Activated CD8-positive, alpha-beta memory T cell treated with anti-CD3 and anti-CD28 coated beads for 24 hours (primary cell): ENCODE data around the gene SLC36A4.
"Not testable (repeated sequence)": the region's sequence is repeated elsewhere in the genome, so short reads cannot be mapped to it uniquely, and the experiment has no call there.

Source experiments
- DNase-seq: peaks from one replicate; pipeline ENCODE4 v3.0.0-alpha.2; 2020

SLC36A4 gene

DNA sequence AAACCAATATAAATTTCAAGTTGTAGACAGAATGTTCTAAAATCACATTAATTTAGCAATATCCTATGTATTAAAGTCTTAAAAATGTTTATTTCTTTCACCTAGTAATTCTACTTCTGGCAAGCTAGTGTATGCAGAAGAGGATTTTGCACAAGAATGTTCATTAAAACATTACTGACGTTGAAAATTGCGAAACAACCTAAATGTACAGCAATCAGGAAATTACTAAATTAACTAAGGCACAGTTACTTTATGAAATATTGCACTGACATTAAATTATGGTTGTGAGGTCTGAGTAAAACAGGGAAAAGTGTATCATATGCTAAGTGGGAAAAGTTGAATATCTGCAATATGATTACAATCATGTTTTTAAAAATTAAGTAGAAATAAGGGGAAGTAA is 4.1 kb downstream of the SLC36A4 start:
- no peak for DNase-seq

DNA sequence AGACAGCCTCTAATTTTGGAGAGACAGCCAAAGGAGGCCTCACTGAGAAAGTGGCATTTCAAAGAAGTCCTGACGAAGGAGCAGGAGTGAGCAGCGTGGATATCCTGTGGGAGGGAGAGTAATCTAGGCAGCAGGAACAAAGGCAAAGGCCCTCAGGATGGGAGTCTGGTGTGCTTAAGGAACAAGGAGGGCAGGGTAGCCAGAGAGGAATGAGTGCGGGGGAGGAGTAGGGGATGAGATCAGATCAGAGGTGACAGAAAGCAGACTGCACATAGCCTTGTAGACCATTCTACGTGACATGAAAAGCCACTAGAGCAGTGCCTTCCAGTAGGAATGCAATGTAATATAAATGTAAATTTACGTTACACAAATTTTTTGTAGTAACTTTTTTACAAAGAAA is 5.6 kb downstream of the SLC36A4 start:
- no peak for DNase-seq

DNA sequence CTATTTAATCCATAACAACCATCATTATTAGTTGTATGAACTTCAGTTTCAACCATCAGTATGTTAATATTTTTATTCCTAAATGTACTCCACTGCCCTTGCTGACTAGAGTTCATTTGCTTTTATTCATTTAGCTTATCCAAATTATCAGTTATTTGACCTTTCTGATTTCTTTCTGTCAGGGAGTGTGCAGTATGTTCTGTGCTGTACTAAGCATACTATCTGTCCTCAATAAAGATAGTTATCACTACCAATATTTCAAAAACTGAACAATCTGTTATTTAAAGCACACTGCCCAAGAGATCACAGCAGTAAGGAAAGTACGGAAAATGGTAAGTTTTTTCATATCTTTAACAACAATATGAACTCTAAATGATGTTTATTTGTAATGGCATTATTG is 8.3 kb downstream of the SLC36A4 start:
- DNase-seq = no peak

DNA sequence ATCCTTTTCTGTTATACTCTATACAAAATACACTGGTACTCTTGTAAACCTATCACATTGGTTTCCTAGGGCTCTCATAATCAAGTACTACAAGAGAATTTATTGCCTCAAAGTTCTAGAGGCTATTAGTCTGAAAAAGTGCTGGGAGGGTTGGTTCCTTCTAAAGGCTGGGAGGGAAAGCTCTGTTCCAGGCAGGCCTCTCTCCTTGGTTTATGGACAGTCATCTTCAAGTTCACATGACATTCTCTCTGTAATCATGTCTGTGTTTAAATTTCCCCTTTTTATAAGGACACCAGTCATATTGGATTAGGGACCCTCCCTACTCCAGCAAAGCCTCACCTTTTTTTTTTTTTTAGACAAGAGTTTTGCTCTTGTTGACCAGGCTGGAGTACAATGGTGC is 9.1 kb downstream of the SLC36A4 start:
- DNase-seq = no peak

DNA sequence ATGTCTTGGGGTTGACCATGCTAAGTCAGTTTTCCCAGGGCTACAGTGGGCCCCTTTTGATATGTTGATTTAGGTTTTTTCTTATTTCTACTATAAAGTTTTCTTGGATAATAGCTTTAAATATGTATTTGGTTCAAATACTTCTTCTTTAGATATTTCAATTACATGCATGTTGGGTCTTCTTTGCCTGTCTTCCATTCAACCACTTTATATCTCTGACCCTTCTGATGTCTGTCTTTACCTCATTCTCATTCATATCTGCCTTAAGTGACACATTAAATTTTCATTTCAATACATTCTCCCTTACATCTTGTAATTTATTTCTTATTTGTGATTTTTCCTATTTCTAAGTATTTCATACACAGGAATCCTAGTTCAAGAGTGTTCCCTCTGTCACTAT is 10.5 kb downstream of the SLC36A4 start:
- DNase-seq = no peak

DNA sequence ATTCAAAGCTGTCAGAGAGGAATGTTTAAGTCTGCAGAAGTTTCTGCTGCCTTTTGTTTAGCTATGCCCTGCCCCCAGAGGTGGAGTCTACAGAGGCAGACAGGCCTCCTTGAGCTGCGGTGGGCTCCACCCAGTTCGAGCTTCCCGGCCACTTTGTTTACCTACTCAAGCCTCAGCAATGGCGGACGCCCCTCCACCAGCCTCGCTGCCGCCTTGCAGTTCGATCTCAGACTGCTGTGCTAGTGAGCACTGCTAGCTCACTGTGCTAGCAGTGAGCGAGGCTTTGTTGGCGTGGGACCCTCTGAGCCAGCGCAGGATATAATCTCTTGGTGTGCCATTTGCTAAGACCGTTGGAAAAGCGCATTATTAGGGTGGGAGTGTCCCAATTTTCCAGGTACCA is 19.9 kb downstream of the SLC36A4 start:
- DNase-seq = not testable (repeated sequence)

DNA sequence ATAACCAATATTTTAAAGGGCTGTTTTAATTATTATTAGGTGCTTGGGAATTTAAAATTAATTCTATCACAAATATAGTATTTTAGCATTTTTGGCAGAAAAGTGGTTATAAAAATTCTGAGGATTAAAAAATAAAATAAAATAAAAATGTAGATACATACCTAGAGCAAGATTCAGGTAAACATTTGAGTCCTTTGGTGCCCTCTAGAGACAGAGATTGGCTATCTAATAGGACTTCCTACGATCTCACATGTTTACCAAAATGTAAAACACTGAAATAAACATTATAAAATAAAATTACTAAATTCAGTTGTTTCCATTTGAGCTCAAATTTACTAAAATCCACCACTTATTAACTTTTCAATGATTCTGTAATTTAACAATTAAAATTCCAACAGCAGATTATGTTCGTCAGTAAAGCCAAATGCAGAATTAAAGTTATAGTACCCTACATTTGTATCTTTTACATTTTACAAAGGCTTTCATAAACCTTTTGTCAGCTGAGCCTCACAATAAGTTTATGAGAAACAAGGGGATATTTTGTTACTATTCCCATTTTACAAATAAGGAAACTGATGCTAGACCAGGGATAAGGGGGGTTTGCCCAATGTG is 27.7 kb downstream of the SLC36A4 start:
- DNase-seq = no peak

DNA sequence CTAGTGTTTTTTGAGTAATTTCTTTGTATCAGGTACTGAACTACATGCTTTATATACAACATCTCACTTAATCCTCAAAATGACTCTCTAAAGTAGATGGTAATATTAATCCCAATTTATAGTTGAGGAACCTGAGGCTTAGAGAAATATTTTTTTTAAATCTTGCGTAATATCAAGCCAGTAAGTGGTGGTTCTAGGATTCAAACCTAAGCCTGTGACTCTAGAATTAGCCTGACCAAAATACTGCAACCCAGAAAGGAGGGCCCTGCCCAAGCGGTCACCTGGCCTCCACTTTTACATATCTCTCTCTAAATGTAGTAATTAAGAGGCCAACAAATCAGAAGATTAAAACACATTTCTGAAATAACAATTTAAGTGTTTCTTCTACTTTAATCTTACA is 28.6 kb downstream of the SLC36A4 start:
- no peak for DNase-seq

DNA sequence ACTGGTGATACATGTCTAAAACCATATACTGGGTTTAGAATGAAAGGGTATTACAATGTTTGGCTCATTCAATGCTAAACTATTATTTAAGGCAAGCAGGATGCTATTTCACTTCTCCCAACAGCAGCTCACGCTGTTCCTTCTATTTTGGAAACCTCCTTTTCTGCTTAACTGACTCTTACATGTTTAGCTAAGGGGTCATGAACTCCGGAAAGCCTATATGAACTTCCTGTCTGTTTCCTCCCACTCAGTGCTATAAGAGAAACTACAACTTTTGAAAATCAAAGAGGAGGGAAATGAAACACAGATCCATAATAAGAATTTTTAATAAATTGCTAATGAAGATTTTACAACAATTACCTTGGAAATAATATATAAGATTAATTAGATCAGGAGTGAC is 30.9 kb downstream of the SLC36A4 start:
- no peak for DNase-seq

DNA sequence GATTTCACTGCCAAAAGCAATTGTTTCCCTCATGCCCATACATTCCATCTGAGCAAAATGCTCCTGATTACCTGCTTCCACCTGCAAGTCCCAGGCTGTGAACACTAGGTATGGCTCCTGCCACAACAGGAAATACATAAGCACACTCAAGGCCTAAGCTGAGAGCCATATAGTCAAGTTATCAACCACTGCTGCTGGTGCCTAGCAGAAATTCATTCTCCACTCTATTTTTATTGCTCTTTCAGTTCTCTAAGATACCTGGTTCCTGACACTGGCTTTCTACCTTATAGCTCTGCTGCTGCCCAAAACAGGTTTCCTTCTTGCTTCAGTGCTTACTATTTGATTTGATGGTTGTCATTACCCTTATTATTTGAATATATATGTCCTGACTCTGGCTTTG is 31.6 kb downstream of the SLC36A4 start:
- DNase-seq = no peak

DNA sequence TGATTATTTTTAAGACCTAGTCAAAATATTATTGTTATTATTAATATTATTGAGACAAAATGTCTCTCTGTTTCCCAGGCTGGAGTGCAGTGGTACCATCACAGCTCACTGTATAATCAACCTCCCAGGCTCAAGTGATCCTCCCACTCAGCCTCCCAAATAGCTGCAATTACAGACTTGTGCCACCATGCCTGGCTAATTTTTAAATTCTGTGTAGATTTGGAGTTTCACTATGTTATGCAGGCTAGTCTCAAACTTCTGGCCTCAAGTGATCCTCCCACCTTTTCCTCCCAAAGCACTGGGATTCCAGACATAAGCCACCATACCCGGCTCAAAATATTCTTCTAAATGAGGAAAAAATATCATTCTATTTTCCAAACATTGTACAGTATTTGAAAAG is 37.0 kb downstream of the SLC36A4 start:
- DNase-seq = no peak

DNA sequence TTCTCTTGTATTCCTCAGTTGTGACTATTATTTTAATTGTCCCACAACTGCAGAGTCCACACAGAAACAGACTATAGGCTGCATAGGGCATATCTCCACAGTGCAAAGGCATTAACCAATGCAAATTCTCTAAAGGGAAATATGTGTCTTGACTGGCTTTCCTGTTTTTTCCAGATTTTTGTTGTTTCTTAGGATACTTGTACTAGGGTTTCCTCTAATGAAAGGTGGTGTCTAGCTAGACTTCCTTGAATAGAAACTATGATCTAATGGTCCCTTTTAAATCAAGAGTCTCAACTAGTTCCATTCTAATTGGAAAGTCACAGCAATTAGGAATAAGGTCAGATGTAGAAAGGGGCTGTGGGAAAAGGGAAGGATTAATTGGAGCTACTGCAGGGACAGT is 37.6 kb downstream of the SLC36A4 start:
- no peak for DNase-seq

DNA sequence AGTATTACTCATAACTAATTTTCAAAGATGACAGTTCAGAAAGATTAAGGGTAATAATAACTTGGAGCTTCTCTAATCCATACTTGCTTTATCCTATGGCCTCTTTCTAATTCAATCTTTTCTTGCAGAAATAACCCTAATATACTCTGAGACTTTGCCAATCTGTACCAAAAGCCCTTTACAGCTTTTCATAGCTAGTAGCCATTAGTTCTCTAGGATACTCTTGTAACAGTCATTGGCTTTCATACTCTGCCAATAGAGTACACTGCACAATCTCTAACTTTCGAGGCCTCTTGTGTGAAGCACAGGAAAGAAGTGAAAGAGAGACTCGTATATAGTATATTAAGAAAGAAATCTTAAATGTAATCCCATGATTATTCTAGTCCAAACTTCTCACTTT is 38.1 kb downstream of the SLC36A4 start:
- DNase-seq = no peak

DNA sequence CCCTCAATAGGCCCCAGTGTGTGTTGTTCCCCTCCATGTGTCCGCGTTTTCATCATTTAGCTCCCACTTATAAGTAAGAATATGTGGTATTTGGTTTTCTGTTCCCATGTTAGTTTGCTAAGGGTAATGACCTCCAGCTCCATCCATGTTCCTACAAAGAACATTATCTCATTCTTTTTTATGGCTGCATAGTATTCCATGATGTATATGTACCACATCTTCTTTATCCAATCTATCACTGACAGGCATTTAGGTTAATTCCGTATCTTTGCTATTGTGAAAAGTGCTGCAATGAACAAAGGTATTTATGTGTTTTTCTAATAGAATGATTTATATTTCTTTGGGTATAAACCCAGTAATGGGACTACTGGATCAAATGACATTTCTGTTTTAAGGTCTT is 42.1 kb downstream of the SLC36A4 start:
- no peak for DNase-seq

DNA sequence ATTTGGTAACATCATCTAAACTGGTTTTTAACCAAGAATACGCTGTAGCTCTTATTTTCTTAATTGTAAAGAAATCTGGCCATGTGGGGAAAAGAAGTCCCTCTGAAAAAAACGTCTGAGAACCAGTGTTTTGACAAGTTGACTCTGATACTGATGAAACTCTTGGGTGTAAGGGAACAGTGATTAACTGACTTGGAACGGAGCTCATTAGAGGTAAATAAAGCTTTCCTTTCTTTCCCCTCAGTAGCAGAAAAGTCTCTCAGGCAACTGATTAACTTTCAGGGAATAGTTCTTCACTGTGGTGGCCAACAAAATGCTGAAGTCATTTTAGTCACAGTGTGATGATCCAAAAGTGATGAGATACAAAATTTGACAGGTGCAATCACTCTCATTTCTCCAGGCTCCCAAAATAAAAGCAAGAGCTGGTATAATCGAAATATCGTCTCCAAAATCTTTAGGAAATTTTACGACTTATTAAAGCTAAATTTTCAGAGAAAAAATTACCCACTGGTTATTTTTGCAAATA is 52.3 kb downstream of the SLC36A4 start:
- DNase-seq = no peak

DNA sequence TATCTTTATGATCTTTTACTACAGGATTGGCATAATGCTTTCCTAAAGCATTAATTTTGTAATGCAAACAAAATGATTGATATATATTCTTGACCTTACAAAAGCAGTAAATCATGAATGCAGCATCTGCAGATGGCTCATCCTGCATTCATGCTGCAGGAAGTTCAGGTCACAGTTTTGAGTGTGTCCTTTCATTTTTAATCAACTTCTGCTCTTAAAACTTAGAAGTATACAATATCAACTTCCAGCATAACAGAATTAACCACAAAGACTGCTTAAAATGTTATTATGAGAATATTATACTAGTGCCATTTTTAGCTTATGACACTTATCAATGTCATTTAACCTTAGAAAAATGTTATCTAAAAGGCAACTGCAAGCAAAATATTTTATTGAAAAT is 54.0 kb downstream of the SLC36A4 start:
- no peak for DNase-seq

DNA sequence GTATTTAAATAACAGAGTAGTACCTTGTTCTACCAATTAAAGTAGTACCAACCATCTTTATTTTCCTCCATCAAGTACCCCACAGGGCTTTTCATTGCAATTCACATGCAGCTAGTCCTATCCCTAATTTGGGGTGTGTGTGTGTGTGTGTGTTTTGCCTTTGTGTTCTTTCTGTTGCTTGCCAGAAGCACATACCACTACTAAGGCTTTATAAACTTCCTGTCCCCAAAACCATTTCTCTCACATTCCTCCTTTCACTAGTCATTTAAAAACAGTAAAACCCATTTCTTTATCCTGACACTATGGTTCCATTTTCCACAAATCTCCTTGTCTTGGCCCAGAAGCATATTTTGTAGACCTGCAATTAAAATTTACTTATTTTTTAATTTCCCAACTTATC is 54.6 kb downstream of the SLC36A4 start:
- no peak for DNase-seq

DNA sequence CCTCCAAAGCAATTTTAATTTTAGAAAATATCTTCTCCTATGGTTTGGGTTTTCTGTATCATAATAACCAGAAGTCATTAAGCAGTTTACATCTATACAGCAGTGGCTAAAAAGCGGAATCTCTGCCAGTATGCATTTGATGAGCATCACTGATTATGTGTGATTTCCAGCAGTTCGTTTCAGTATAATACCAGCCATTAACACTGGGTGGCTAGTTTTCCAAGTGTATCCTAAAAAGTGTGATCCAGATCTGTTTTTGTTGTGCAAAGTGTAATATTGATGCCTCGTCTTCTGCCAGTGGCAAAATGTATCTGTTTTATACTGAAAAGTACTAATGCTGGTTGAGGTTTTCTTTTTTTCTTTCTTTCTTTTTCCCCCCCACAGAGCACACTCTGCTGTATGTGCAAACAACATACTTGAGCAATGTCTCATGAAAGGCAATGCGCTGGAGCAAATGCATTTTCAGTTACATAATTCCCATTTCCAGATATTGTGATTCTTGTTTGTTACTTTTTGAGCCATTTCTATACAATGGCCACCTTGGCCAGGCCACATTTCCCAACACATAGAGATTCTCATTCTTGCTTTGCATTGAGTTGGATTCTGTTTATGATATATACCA is 64.2 kb downstream of the SLC36A4 start:
- no peak for DNase-seq

DNA sequence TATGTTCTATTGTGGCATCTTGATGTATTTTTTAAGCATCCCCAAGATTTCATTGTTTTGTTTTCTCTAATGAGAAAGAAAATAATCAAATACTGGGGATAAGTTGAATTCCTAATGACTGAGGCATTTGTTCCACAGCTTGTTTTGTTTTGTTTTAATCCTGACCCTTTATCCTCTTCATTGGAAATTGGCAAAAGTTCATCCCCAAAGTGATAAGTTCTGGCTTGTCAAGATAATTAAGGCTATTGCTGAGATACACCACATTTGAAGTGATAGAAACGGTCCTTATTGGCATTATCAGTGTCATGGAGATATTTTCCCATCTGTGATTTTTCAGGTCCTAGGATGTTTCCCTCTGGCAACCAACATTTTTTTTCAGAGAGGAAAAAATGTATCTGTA is 65.0 kb downstream of the SLC36A4 start:
- no peak for DNase-seq

DNA sequence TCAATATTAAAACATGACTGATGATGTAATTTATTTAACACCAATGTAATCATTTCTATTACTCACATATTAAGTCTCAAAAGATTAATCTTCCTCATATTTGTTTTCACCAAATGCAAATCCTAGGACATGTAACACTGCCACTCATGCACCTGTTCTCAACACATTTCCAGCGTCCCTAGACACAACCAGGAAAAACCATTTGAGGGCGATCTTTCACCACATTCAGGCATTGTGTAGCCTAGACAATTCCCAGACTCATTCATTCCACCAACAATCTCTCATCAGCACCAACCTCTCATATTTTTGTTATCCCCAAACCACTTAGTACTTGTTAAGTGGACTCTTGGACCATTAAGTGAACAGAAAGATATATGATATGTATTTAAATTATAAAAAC is 66.1 kb downstream of the SLC36A4 start:
- DNase-seq = no peak

DNA sequence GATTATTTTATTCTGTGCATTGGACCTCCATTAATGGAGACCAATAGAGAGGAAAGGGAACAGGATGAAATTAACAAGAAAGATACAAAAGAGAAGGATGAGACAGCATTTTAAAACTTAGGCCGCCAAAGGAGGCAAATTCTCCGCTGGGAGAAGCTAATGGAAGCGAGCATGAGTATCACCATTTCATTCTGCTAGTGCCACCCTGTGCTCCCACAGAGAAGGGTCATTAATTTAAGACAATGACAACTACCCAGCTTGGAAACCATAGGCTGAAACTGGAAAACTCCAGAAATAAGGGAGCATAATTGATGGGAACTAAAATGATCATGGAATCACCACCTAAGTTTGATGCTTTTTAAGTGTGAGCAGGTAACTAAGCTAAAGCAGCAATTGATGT is 69.2 kb downstream of the SLC36A4 start:
- DNase-seq = no peak

DNA sequence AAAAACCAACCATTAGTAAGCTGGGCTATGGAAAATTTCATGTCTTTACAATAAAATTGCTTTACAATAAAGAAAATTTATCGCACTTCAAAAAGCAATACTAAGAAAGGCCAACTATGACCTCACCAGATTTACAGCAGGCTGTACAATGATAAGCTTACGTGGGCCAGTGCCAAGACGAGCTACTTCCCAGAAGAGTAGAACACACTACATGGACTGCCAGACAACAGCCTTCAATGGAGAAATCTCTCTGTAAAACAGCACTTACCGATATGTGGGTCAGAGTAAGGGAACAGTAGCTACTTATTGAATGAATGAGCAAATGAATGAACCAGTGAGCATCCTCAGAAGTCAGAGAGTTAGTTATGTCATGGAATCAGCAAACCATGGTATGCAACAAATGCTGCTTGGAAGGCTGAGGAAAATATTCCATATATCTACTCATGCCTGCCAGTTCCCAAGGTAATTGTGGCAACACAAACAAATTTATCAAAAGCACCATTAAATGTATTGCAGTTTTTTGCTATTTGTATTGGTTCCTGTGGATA is 74.4 kb downstream of the SLC36A4 start:
- DNase-seq = no peak

DNA sequence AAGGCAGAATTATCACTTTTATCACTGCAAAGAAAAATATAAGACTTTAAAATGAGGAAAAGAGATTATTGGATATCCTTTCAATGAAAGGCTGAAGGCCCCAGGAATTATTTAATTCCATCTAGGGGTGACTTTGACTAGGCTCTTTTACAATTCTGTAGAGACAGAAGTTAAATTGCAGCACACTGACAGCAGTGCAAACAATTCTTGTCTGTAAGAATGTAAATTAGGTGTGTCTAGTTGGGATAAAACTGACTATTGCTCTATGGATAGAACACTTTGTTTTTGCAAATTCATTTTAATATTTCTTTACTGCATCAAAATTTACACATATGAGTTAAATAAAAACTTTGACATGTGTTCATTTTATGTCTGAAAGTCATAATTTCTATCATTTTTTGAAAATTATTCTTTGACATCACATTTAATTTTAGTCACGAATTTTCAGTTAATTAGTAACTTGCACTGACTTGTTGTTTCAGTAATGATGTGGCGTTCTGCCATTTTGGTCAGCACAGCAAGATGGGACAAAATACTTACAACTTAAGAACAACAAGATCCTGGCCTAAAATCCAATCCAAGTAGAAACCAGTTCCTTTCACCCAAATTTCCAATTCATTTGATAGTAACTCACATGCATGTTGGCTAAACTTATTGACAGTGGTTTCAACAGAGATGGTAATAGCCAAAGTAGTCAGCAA is 75.1 kb downstream of the SLC36A4 start:
- no peak for DNase-seq

DNA sequence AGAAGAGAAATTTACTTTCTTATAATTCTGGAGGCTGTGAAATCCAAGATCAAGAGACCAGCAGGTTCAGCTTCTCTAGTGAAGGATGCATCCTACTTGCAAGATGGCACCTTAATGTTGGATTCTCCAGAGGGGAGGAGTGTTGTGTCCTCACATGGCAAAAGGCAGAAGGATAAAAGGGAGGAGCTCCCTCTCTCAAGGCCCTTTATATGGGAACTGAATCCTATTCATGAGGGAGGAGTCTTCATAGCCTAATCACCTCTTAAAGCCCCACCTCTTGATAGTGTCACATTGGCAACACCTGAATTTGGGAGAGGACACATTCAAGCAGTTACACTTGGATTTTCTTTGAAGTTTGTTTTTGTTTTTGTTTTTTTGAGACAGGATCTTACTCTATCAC is 79.5 kb downstream of the SLC36A4 start:
- DNase-seq = no peak
